Stomach (tissue), 4 donors: Measurements from ENCODE around the gene SLC7A14.

ENCODE experiments used
- CTCF ChIP-seq, 7 experiments: fragments of 450-650 bp in 4 of 7; fragments of 200-600 bp in 3 of 7; sonication (generic) in 3 of 7; IDR thresholded peaks; one replicate each; pipeline ENCODE4 v1.5.1; 2016 to 2019; ENCODE audit warnings: antibody characterized with exemption in 7 of 7, control low read depth in 2 of 7, mild to moderate bottlenecking in 1 of 7
- POLR2A ChIP-seq, 4 donors: fragments of 450-650 bp; IDR thresholded peaks; one replicate each; pipeline ENCODE4 v1.6.1; 2016; ENCODE audit warnings: antibody characterized with exemption in 4 of 4, control low read depth in 2 of 4, mild to moderate bottlenecking in 1 of 4, moderate library complexity in 1 of 4
- POLR2AphosphoS5 ChIP-seq, 3 donors: sonication (generic); formaldehyde crosslinking; IDR thresholded peaks; one replicate each; pipeline ENCODE4 v1.6.1; 2016; ENCODE audit warnings: antibody characterized with exemption in 3 of 3

DNA sequence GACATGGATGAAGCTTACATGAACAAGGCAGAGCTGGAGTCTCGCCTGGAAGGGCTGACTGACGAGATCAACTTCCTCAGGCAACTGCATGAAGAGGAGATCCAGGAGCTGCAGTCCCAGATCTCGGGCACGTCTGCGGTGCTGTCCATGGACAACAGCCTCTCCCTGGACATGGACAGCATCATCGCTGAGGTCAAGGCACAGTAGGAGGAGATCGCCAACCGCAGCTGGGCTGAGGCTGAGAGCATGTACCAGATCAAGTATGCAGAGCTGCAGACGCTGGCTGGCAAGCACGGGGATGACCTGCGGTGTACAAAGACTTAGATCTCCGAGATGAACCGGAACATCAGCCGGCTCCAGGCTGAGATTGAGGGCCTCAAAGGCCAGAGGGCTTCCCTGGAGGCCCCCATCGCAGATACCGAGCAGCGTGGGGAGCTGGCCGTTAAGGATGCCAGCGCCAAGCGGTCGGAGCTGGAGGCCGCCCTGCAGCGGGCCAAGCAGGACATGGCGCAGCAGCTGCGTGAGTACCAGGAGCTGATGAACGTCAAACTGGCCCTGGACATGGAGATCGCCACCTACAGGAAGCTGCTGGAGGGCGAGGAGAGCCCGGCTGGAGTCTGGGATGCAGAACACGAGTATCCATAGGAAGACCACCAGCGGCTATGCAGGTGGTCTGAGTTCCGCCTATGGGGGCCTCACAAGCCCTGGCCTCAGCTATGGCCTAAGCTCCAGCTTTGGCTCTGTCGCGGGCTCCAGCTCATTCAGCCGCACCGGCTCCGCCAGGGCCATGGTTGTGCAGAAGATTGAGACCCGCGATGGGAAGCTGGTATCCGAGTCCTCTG, 89.6 kb downstream of the SLC7A14 start:
- no peak for TF ChIP-seq CTCF (IDR thresholded peaks at IDR 0.05)
- no peak for TF ChIP-seq POLR2A (IDR thresholded peaks at IDR 0.05)
- no peak for TF ChIP-seq POLR2AphosphoS5 (IDR thresholded peaks at IDR 0.05)
